ENCODE data around the gene TRHDE.

Gene TRHDE

DNA sequence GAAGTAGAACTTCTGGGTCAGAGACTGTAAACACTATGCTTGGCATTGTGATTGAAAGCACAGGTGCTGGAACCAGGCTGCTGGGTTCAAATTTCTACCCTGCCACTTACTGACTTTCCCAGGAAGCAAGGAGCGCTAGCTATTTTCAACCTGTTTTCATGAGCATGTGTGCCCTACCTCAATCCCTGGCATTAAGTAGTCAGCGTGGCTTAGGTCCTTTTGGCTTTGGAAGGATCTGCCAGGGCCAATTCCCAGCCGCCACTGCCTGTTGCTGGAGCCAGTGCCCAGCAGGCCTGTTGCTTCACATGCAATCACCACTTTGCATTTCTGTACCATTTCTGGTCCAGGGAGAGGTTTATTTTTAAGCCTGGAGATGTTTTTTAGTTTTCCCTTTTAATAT, 196.3 kb downstream of the TRHDE start:
- DNase-seq (ENCODE audit: extremely low read depth, low read depth): no peak
- TF ChIP-seq, protein P1, sequence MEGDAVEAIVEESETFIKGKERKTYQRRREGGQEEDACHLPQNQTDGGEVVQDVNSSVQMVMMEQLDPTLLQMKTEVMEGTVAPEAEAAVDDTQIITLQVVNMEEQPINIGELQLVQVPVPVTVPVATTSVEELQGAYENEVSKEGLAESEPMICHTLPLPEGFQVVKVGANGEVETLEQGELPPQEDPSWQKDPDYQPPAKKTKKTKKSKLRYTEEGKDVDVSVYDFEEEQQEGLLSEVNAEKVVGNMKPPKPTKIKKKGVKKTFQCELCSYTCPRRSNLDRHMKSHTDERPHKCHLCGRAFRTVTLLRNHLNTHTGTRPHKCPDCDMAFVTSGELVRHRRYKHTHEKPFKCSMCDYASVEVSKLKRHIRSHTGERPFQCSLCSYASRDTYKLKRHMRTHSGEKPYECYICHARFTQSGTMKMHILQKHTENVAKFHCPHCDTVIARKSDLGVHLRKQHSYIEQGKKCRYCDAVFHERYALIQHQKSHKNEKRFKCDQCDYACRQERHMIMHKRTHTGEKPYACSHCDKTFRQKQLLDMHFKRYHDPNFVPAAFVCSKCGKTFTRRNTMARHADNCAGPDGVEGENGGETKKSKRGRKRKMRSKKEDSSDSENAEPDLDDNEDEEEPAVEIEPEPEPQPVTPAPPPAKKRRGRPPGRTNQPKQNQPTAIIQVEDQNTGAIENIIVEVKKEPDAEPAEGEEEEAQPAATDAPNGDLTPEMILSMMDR (IDR thresholded peaks at IDR 0.05; ENCODE audit: low read depth, low read length, missing control alignments): no peak

GRCh38 chr12:72471806-72472205, 199.6 kb downstream of the TRHDE start:
- H3K4me3 ChIP-seq (replicated peaks; ENCODE audit: low read depth, low read length): no peak overlapping the region
- TF ChIP-seq, protein P1 (IDR thresholded peaks at IDR 0.05; ENCODE audit: low read depth, low read length, missing control alignments): no peak

More for the DNA sequence above, 196.3 kb downstream of the TRHDE start:
- H3K4me3 ChIP-seq (replicated peaks; ENCODE audit: low read depth, low read length): no peak overlapping the region

GRCh38 chr12:72472350-72472749, 200.2 kb downstream of the TRHDE start:
- TF ChIP-seq, protein P1 (IDR thresholded peaks at IDR 0.05; ENCODE audit: low read depth, low read length, missing control alignments): no peak
- DNase-seq (ENCODE audit: extremely low read depth, low read depth): no peak
- no peak overlapping the region for H3K4me3 ChIP-seq (replicated peaks; ENCODE audit: low read depth, low read length)

More at GRCh38 chr12:72471806-72472205, 199.6 kb downstream of the TRHDE start:
- DNase-seq (ENCODE audit: extremely low read depth, low read depth): no peak

GRCh38 chr12:72476301-72476700, 204.1 kb downstream of the TRHDE start:
- no peak overlapping the region for H3K4me3 ChIP-seq (replicated peaks; ENCODE audit: low read depth, low read length)
- TF ChIP-seq, protein P1 (IDR thresholded peaks at IDR 0.05; ENCODE audit: low read depth, low read length, missing control alignments): no peak
- no peak for DNase-seq (ENCODE audit: extremely low read depth, low read depth)

DNA sequence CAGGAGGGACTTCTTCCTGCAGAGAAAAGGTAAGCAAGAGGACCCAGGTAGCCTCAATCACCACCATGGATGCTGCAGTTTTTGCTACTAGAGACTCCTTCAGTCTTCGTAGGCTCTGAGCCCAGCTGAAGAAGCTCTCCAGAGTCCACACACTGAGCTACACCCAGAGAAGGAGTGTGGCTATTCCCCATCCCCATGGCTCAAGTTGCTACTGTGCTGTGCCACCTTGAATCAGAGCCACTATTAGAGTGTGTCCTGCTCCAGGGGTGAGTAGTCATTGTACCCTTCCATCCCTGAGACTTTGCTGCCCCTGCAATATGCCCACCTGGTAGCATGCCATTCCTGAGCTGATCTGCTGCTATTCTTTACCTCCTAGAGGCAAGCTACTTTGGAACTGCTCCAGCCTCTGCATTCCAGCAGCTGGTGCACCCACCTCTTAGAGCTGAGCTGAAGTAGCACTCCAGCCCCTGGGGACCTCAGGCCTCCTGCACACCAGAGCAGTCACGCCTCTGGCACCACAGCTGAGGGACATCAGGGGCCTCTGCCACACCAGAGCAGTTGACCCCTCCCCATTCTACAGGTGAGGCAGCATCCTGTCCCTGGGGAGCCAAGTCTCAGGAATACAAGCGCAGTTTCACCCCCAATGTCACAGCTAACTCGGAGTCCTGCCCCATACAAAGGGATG, 213.0 kb downstream of the TRHDE start:
- TF ChIP-seq, protein P1 (IDR thresholded peaks at IDR 0.05; ENCODE audit: low read depth, low read length, missing control alignments): no peak
- no peak overlapping the region for H3K4me3 ChIP-seq (replicated peaks; ENCODE audit: low read depth, low read length)
- DNase-seq (ENCODE audit: extremely low read depth, low read depth): no peak

DNA sequence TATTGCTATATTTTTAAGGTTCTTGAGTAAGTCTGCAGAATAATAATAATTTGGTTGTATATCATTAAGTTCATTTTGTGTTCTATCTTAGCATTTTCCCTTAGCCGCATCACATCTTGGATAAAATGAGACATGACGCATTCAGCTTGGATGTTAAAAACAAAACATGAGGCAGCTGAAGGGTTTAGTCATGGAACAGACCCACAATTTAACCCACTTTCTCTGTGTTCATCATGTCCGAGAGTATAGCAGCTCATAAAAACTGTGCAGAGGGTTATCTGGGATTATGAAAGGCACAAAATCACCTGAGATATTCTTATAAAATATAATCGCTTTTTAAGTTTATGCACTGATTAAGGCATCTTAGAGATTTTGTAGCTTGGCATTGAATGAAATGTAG, 219.3 kb downstream of the TRHDE start:
- no peak overlapping the region for H3K4me3 ChIP-seq (replicated peaks; ENCODE audit: low read depth, low read length)
- TF ChIP-seq, protein P1 (IDR thresholded peaks at IDR 0.05; ENCODE audit: low read depth, low read length, missing control alignments): no peak
- no peak for DNase-seq (ENCODE audit: extremely low read depth, low read depth)

DNA sequence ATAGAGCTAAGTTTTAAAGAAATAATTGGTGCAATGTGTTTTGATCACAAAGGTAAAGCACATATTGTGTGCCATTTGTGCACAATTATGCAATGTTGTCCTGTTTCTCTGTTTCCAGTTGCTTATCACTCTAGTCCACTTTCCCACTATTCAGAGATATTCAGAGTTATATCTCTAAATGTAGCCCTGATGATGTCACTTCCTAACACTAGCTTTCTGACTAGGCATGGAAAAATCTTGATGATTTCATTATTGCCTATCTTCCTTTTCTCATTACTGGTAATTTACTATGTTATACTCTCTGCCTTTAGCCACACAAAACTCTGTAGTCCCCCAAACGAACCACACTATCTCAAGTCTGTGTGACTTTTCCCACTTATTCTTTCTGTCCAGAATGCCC, 221.2 kb downstream of the TRHDE start:
- TF ChIP-seq, protein P1 (IDR thresholded peaks at IDR 0.05; ENCODE audit: low read depth, low read length, missing control alignments): no peak
- H3K4me3 ChIP-seq (replicated peaks; ENCODE audit: low read depth, low read length): no peak overlapping the region
- no peak for DNase-seq (ENCODE audit: extremely low read depth, low read depth)
